GM19023 (cell line): ENCODE results near the gene MTHFSD.

Experiments
- ATAC-seq: cut with Tn5 transposase; IDR thresholded peaks from one replicate; pipeline ENCODE4 v1.9.1; 2021; ENCODE audit warnings: mild to moderate bottlenecking, moderate library complexity; ENCODE audit not compliant: unreplicated experiment

MTHFSD gene

GRCh38 chr16:86584726-86585721, 30.0 kb upstream of the MTHFSD start:
- ATAC-seq: no peak

- no peak for ATAC-seq
Observed at GRCh38 chr16:86584071-86584685, 29.1 kb upstream of the MTHFSD start.

- no peak for ATAC-seq
Observed at GRCh38 chr16:86581458-86581857, 26.4 kb upstream of the MTHFSD start.

GRCh38 chr16:86580791-86581170, 25.7 kb upstream of the MTHFSD start:
- no peak for ATAC-seq

DNA sequence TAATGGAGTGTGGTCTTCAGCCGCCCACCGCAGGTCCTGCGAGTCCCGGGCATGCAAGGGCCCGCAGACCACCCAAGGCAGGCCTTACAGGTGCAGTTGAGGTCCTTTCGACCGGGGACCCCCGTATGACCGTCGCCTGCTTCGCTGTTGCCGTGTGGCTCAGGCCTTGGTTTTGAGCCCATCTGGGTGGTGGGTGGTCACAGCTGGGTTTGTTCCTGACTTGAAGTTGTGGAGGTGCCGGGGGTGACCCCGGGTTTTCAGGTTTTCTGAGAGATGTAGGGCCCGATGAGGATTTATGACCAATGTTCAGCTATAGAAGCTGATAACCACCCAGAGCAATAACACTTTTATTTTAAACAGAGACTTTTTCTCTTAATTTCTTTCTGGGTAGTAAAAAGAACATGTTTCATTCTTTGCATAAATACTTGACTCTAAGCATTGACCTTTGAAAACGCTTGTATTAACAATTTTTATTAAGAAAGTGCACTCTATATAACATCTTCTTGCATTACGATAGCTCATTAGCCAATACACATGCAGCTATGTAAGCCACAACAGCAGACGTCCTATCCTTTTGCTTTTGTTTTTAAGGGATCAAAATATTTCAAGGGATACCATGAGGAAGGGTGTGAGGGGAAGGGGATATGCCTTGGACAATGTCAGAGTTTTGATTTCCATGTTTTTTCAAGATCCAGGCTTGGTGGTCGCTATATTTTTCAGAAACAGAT, 25.2 kb upstream of the MTHFSD start:
- ATAC-seq: no peak

- ATAC-seq: no peak
Observed at GRCh38 chr16:86579268-86580062, 24.4 kb upstream of the MTHFSD start.

DNA sequence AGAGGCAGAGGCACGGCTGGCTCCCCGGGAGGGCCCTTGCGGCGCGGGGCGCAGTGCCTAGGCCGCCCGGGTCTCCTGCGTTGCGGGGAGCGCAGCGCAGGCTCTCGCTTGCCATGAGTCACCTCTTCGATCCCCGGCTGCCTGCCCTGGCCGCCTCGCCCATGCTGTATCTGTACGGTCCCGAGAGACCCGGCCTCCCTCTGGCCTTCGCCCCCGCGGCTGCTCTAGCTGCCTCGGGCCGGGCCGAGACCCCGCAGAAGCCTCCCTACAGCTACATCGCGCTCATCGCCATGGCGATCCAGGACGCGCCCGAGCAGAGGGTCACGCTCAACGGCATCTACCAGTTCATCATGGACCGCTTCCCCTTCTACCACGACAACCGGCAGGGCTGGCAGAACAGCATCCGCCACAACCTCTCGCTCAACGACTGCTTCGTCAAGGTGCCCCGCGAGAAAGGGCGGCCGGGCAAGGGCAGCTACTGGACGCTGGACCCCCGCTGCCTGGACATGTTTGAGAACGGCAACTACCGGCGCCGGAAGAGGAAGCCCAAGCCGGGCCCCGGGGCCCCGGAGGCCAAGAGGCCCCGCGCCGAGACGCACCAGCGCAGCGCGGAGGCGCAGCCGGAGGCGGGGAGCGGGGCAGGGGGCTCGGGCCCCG, 23.7 kb upstream of the MTHFSD start:
- ATAC-seq: no peak

- ATAC-seq: no peak
Observed at GRCh38 chr16:86578061-86578599, 23.1 kb upstream of the MTHFSD start, which contains the start of gene FOXL1. Gene FOXL1 (plus strand): TSS chr16:86578549. CDS start chr16:86578724, 175 bp downstream.

DNA sequence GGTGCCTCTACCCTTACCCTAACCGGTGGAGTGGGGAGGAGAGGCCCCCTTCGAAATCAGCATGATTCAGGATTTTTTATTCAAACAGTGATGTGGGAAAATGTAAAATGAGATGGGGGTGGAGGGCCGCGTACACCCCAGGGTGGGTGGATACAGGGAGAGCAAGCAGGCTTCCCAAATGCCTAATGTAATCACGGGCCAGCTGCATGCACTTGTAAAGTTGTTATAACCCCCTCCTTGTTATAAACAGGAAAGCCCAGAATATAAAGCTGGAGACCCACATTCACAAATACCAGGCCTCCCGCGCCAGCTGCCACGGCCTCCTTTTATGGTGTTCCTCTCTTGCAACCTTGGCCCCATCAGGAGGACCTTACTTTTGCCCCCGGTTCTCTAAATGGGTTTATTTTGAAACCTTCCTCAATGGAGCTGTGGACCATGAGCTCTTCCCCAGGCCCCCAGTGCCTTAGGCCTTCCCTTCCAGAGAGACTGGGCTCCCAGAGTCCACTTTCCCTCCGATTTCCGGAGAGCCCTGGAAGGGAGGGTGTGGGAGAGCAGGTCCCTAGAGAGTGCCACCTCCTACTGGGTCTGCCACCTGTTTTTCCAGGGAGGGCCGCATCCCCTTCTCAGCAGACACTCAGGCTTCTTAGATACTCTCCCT, 22.4 kb upstream of the MTHFSD start:
- no peak for ATAC-seq

DNA sequence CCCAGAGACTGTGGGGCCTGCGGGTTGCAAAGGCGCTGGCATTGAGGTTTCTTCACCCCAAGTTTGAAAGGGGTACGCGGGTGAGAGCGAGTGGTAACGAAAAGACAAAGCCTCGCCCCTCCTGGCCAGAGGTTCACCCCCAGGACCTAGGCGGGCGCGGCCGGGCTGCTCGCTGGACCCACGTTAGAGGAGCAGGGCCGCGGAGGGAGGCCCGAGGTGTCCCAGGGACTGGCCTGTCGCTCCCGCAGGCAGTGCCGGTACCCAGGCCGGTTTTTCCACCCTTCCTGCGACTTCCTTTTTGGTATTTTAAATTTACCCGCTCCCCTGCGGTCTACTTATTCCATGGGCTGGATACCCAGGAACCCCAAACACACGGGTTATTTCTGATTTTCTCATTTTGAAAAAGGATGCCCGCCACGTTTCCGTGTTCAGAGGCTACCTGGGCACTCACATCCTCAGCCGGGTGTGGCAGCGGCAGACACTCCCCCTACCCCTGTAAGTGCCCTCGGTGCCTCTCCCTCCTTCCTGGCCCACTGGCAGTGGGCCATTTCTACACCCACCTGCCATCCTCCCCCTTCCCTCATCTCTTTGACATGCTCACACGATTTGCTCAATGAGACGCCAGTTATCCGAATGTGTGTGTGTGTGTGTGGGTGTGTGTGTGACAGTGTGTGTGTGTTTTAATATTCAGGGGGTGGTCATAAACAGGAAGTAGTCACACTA, 21.7 kb upstream of the MTHFSD start:
- ATAC-seq: no peak

DNA sequence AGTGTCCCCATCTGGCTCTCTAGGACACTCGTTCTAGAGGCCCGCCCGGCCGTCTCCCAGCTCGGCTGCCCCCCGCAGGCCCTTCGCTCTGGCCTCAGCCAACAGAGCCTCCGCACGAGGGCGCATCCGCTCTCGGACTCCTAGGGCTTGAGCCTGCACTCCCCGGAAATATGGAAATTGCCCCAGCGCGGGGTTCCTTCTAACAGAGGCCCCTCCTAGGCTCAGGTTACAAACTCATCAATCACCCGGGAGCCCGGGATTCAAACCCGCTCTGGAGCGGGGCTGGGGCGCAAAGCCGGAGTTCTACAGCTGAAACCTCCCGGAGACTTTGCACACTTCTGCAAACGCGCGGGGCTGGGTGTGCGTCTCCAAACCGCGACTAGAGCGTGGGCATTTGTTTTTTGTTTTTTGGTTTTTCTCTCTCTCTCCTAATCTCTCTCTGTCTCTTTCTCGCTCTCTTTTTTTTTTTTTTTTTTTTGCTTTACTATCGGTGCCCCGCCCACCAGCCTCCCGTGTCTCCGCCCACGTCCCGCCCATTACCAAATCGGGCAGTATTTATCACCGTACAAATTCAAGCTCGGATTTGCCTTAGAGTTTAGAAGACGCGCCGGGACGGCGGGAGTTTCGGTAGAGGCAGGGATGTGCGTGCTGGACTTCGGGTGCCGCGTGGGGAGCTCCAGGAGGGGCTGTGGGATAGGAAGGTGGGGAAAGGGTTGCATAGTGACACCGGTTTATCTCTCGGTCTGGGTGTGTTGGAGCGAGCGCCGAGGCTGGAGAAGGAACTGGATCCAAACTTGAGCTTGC, 20.9 kb upstream of the MTHFSD start:
- no peak for ATAC-seq

GRCh38 chr16:86575095-86575685, 20.2 kb upstream of the MTHFSD start:
- ATAC-seq: no peak

GRCh38 chr16:86574646-86575045, 19.6 kb upstream of the MTHFSD start:
- ATAC-seq: no peak

GRCh38 chr16:86573646-86574508, 18.8 kb upstream of the MTHFSD start:
- no peak for ATAC-seq

DNA sequence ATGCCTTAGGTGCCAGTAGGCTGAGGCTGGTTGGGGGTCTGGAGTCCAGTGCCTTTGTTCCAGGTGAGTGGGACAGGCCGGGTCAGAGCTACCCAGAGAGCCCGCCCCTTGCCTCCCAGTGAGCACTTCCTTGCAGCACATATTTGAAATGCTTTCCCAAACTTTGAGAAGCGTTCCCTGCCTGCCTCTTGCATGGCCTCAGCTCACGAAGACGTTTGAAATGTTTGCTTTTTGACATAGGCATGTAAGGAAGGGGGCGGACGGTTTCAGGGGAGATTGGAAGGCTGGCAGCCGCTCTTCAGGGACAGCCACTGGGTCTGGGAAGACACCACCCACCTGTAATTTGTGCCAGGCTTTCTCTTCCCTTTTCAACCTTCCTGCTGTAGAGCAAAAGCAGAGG, 18.2 kb upstream of the MTHFSD start:
- ATAC-seq: no peak

GRCh38 chr16:86572606-86573005, 17.6 kb upstream of the MTHFSD start:
- ATAC-seq: no peak
